AG09319 (cell line): ENCODE measurements around the gene BLID.

Experiments
- DNase-seq: peaks from one replicate; pipeline ENCODE4 v3.0.0-alpha.2; 2010; ENCODE audit warnings: low read depth; ENCODE audit errors: extremely low read depth
- CTCF ChIP-seq: IDR thresholded peaks from 2 replicates; pipeline ENCODE4 v1.5.1; 2011; ENCODE audit warnings: low read depth, mild to moderate bottlenecking, inconsistent platforms, low read length, moderate library complexity

The BLID gene

GRCh38 chr11:122112470-122113365 lies 3.3 kb downstream of the BLID start:
- no peak for DNase-seq
- no peak; the same call in 1 of the 2 replicates for TF ChIP-seq CTCF

- TF ChIP-seq CTCF = no peak
- no peak for DNase-seq
Measured at GRCh38 chr11:122109932-122110331, 6.1 kb downstream of the BLID start.

GRCh38 chr11:122108828-122109227 lies 7.2 kb downstream of the BLID start:
- DNase-seq = no peak
- TF ChIP-seq CTCF = no peak

GRCh38 chr11:122108192-122108799 lies 7.7 kb downstream of the BLID start:
- peak; percentile 52 for TF ChIP-seq CTCF
- DNase-seq = no peak

GRCh38 chr11:122107566-122107965 lies 8.4 kb downstream of the BLID start:
- no peak for DNase-seq
- TF ChIP-seq CTCF = no peak

GRCh38 chr11:122107045-122107444 lies 9.0 kb downstream of the BLID start:
- DNase-seq = no peak
- no peak for TF ChIP-seq CTCF

- no peak for TF ChIP-seq CTCF
- DNase-seq = no peak
Measured at GRCh38 chr11:122105044-122105758, 10.8 kb downstream of the BLID start.
